Caki2 (cell line): ENCODE results near the gene THSD4. TPM values are rescaled to one million over a fixed set of nuclear protein-coding genes. Genes with fewer than 3 reads are reported as not detected.

Experiments
- DNase-seq: peaks from one replicate; pipeline ENCODE4 v3.0.0-alpha.2; 2015; ENCODE audit warnings: low read depth
- in situ Hi-C: cut with HindIII; loops from 2 replicates; pipeline ENCODE4 v1.10.0; 2016; ENCODE audit warnings: low sequenced_read_pairs, low pct_unique_long_range_greater_than_20kb, mixed read lengths
- total RNA-seq: library from RNA; depleted of rRNA; stranded (reverse); fragments of >200 nt; shearing (Covaris generic); gene quantifications from 2 replicates; pipeline ENCODE4 v1.2.3, GENCODE V29; 2014; ENCODE audit warnings: low replicate concordance

Gene THSD4
- total RNA-seq, 1 experiment from 2014 or later, result 9.0 TPM

DNA sequence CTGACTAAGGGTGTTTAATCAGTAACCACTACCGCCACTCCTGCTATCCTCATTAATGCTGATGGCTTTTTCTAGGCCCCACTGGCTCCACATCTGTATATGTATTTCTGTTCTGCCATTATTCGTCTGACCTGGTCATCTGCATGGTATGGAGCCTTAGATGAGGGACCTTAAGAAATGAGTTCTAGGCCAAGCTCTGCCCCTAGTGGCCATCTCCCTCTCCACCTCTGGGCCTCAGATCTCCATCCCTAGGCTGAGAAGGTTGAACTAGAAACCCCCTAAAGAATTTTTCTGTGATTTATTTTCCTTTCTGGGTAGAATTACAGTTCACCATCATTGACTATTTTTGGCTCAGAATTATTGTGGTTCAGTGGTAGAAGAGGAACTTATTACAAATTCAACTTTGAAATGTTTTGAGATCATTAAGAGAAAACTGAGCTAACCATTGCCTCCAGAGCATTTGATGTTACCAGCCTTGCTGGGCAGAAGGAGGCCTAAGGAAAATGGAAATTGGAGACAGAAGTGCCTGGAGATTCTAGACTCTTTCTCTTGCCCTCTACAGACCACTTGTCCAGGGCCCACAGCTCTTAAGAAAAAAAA lies 369.9 kb downstream of the THSD4 start:
- no peak for DNase-seq
- in situ Hi-C loops, result no loop called here

DNA sequence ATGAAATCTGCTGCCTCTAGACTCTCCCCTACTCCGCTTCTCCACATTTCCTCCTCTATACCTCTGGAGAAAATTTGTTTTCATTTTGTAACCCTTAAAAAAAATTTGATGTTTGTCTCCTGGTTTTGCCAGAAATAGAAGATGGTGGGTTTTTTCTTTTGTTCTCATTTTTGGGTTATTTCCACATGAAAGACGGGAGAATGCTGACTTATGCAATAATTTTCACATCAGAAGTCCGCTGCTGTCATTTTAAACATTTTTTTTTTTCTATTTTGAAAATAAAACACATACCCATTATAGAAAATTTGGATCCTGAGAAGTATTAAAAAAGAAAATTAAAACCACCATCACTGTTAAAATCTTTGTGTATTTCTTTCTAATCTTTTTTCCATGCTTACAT lies 374.3 kb downstream of the THSD4 start:
- no peak for DNase-seq
- in situ Hi-C loops, result no loop called here

DNA sequence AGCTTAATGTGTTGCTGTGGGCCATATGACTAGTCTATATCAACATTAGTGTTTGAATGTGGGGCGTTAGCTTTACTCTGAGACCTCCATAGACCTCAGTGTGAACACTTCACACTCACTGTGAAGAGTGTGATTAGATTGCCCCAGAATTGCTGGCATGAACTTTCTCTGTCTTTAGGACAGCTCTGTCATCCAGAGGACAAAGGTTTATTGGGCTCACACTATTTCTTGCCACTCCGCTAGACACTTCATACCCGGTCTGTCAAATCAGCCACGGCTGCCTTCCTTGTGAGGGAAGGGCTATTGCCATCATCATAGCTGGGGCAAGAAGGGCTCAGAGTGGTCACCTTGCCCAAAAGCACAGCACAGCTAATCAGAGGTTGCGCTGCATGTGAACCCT lies 378.3 kb downstream of the THSD4 start:
- no peak for DNase-seq
- in situ Hi-C loops, result no loop called here

DNA sequence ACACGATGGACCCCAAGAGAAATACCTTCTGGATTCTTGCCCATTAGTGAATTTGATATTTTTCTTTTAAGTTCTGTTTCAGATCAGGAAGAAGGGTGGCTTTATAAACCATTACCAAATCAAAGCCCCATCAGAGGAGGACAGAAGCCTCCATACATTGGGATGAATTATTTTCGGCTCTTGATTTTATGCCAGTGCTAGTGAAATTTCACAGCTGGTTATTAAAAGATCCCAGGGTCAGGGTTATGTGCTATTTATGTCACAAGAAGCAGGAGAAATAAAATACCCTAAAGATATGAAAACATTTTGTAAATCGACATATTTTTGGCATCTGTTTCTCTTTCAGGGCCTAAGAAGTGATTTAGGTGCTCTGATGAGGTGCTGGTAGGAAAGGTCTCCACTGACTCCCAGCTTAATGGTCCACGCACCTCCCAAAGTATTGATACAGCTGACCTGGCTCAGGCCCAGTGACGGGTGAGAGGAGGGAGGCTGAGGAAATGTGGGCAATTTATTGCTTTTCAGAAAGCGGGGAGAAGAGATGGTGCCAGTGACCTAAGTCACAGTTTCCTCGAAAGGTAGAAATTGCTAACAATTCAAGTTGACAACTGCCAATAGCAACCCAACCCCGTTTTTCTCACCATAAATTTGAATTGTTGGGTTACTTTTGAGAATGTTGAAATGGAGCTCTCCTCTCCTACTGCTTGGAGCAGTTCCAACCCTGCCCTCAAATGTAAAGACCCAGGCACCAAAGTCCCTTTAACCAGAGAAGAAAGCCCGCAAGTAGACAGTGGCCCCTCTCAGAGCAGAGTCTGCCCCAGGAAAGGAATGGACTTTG lies 379.5 kb downstream of the THSD4 start:
- in situ Hi-C loops, result no loop called here
- no peak for DNase-seq

DNA sequence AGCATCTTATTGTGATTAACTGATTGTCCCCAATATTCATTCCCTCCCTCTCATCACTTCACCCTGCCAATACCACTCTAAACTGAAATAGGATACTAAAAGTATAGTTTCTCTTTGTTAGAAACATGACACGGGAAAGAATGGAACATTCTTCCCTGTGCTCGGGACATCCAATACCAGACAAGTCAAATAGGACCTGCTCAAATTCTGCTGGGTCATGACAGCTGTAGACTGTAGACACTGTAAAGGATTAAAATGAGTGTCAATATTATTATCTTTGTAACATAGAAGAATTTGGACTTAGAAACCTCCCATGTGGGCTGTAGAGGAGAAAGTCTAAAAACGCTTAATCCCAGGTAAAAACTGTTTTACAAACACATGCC lies 380.1 kb downstream of the THSD4 start:
- in situ Hi-C loops, result no loop called here
- DNase-seq, result no peak

DNA sequence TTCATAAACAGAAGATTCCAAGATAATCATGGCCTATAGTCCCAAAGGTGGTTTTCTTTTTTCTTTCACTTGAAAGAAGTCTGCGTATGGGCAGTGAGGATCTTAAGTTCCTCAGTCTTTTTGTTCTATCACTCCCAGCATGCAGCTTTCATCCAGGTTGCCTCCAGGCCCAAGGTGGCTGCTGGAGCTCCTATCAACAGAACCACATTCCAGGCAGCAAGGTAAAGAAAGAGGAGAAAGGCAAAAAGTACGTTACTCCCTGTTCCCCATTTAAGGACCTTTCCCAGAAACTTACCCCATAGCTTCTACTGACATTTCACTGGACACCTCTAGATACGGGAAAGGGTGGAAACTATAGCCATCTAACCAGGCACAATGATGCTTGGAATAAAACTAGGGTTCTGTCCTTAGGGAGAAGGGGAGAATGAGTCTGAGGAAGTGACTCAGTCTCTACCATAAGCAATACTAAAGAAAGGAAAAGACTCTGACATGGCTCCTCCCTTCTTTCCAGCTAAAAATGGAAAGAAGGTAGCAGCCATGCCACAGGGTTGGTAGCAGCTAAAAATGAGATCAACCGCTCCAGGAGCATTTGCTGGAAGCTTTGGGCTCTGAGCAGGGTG lies 381.2 kb downstream of the THSD4 start:
- no peak for DNase-seq
- in situ Hi-C loops, result no loop called here

DNA sequence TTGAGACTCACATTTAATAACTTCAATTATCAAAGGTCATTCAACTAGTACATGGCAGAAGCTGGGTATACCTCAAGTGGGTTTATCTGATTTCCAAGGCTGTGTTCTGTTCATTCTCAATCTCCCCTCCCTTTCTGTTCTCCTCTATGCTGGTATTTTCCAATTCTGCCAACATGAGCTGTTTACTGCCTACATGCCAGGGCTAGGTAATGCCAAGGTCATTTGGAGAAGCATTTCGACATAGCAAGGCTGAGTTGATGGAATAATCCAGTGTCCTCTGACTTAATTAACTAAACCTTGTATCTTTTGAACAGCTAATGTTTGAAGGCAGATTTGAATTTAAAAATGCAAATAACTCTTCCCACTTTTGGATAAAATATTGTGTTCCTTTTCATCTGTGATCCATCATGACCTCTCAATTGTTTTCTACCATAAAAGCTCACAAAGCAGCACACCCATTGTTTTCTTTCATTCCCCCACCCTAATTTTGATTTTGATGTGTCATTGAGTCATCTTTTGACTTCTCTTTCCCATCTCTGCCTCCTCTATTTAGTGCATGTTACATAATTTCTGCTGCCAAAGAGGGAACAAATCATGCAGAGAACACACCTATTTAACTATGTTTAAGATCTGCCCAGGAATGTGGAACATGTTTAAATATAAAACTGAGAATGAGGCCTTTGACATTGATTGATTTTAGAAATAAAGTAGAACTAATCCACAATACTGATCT lies 386.2 kb downstream of the THSD4 start:
- in situ Hi-C loops, result no loop called here
- no peak for DNase-seq

DNA sequence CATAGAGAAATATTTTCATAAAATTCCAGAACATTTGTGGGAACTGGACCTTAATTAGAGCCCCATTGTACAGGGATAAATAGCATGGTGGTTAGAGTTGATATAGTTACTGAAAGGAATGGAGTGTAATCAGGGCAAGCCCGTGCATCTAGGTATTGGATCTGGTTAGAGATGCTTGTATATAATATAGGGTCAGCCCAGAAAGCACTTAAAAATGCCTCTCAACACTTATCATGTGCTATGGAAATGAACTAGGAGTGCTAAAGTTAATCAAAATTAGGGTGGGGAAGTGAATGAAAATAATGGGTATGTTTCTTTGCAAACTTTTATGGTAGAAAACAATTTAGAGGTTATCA lies 386.8 kb downstream of the THSD4 start:
- in situ Hi-C loops, result no loop called here
- no peak for DNase-seq

DNA sequence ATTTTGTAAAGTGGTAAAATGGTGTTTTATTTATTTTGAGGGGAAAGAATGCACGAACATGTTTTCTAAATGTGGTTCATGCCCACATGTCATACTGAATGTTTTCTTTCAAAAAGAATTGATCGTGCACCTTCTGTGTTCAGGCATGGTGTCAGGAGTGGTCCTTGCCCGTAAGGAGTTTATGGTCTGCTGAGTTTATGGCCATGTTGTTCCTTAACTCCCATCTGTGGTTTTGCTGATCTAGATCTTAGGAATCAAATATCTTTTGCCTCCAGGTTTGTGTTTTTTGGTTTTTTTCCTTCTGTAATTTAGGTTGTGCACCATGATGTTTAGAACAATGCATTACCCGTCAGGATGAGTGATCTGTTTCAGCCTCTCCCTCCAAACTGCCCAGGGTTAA lies 390.7 kb downstream of the THSD4 start:
- in situ Hi-C loops, result no loop called here
- no peak for DNase-seq

DNA sequence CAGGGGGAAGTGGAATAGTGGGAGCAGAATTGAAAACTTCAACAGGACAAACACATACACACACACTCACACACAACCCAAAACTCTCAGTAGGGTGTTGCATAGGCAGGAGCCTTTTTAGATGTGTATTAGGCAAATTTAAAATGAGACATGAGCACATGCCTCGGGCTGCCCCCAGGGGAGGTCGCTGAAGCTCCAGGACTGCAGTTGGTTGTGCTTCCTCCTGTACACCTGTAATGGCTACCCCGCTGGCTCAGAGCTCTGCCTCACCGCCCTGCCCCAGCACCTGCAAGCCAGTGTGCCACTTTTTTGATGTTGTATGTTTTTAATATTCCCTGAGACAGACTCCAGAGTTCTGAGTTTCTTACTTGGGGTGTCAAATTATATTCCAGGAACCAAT lies 391.7 kb downstream of the THSD4 start:
- no peak for DNase-seq
- in situ Hi-C loops, result no loop called here

DNA sequence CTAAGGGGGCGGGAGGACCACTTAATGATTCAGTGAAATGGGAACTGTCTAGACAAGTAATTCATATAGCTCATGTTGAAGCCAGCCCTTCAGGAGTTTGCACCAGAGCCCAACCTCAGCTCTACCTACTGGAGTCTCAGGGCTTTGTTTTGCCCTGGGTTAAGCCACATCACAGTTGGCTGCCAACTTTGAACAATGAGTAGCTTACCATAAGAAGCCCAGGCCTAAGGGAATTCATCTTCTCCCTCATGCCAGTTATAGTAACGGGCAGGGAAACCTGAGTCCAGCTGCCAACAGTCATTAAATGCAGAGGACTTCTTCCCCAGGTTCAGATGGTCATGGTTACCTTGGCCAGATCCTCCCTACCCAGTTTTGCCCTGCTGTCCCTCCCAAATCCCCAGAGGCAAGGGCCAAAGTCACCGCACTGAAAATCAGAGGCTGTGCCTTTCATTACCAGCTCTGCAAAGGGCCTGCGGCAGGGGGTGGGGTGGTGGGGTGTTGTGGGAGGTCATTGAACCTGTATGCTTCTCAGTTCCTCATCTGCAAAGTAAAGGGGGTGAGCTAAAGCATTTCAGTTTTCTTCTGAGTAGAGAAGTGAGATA lies 392.9 kb downstream of the THSD4 start:
- in situ Hi-C loops, result no loop called here
- DNase-seq, result no peak

DNA sequence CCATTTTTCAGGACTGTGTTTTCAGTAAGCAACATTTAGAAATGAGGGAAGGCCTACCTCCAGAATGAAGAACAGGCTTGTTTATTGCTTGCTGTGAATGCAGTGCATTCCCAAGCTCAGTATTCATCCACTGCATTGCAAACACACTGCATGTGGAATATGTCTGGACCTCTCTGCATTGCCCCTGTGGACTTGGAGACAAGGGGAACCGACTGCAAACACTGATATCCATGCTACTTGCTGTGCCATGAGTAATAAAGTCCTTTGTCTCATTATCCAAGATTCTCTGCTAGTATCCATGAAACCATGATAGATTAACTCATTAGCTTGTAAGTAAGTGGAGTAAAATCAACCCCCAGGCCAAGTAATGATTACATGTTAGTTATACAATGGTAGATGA lies 393.9 kb downstream of the THSD4 start:
- in situ Hi-C loops, result no loop called here
- no peak for DNase-seq

DNA sequence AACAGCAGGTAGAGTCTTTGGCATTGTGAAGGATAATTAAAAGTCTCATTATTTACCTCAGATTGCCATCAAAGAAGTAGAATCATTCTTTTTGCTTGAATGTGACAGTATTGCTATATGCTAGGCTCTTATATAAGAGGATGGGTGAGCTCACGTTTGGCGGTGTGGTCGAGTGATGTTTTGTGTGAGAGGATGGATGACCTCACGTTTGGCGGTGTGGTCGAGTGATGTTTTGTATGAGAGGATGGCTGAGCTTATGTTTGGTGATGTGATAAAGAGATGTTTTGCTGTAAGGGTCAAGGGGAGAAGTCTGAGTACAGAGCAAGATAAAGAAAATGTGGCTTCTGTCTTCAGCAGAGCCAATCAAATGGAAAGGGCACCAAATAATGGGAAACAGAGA lies 395.5 kb downstream of the THSD4 start:
- DNase-seq, result no peak
- in situ Hi-C loops, result no loop called here

DNA sequence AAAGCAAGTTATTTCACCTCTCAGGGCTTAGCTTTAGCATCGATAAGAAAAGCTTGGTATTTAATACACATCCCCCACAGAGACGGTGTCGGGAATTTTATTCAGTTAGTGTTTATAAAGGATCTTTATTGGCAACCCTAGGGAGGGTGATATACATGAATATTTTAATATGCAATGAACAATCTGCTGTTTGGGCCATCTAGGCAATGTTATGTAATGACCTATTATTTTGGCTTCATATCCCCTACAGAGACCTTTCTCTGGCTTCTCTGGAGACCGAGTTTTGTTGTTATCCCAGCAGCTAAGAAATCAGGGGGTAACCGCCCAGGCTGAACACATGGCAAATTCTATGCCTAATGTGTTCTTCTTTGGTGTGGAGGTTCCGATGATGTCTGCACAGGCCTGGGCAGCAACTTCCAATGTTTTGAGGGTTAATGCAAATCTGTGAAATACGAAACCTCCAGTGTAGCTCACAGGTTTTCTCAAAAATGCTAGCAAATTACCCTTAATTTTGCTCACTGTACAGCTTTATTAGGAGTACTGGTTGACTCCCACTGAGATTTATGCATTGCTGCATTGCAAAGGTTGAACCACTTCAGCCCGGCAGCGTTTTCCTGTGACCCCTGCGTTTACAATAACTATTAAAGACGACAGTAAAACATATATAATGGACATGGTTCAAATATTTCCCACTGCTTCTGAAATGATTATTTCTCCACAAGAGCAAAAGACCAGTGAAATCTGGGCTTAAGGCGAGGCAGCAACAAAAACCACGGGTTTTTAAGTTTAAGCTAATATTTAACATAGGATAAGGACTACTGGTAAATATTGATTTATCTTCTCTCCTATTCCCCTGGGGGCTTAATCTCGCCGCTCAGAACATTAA lies 396.8 kb downstream of the THSD4 start:
- no peak for DNase-seq

DNA sequence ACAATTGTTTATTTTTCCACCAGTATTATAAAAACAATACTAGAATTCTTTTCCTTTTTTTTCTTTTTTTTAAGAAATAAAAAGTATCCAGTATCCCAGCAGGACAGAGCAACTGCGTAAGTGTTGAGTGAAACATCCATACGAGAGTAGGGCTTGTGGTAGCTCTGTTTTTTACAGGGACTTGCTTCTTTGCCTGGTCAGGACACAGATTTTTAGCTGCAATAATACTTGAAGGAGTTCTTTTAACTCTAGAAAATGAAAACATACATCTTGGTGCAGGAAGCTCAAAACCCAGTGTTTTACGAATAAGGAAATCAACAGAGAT lies 397.4 kb downstream of the THSD4 start:
- in situ Hi-C loops, result no loop called here

More for the DNA sequence above, 396.8 kb downstream of the THSD4 start:
- in situ Hi-C loops, result no loop called here

DNA sequence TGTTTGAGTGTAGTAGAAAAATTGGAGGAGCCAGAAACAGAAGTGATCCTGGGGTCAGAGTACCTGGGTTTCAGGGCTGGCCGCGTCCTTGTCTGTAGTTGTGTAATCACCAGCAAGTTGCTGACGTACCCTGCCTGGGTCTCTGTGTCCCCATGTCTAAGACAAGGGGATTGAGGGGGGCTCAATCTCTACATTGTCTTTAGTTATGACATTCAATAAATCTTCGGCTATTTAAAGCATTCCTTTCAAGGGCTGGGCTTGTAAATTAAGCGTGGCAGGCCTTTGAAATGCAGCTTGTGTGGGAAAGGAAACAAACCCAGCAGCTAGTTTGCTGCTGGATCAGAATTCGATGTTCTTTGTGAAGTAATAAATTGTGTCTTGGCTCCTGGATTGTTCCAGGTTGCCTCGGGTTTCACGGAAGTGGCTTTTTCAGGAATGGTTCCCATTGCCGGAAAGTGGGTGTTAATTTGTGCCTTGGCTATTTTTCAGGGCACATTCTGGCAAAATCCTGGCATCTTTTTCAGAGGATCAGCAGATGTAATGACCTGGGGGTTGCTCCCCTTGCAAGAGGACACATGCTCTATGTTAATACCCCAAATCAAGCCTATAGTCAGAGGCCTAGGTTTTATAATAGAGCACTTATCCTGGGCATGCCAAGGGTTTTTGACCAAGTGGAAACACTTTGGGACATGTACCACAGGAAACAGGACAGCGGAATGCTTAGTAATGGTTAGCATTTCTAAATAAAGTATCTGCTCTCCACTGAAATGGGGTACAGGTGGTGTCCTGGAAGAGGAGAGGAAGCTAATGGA lies 400.3 kb downstream of the THSD4 start:
- in situ Hi-C loops, result no loop called here

More for the DNA sequence above, 397.4 kb downstream of the THSD4 start:
- DNase-seq, result no peak

DNA sequence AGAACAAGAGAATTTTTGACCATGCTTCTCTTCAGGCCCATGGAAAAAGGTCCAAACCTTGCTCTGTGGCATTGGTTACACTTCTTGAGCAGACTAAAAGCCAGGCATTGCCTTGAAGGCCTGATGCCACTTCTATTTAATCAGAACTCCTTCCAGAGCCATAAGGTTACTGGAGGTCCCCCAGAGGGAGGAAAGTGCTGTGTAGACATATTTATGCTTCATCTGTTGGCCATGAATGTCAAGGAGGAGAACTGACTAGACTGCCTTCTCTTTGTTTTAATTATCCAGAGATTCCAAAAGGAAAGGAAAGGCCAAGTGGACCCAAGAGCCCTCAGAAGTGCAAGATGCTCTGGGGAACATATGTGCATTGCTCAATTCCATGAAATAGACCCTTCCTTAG lies 402.5 kb downstream of the THSD4 start:
- no peak for DNase-seq

More for the DNA sequence above, 400.3 kb downstream of the THSD4 start:
- no peak for DNase-seq

More for the DNA sequence above, 402.5 kb downstream of the THSD4 start:
- in situ Hi-C loops, result no loop called here
